T-helper 1 cell treated with Interleukin-12 subunit alpha and Interleukin-12 subunit beta and Interleukin-4 antibody, amounts not matched to agents 30 μg/mL and 1 μg/mL, for 36 hours (primary cell): ENCODE data around the gene PLAAT2.
"Not testable (repeated sequence)": the region's sequence is repeated elsewhere in the genome, so short reads cannot be mapped to it uniquely, and the experiment has no call there.

Source experiments
- H3K27ac Mint-ChIP-seq: one replicate; pipeline ENCODE4 v1.8.0; 2021; ENCODE audit warnings: mild to moderate bottlenecking, mixed read lengths
- H3K27me3 Mint-ChIP-seq: one replicate; pipeline ENCODE4 v1.8.0; 2021; ENCODE audit warnings: low read depth, mixed read lengths
- H3K36me3 Mint-ChIP-seq: one replicate; pipeline ENCODE4 v1.8.0; 2021; ENCODE audit warnings: low read depth, mixed read lengths
- H3K4me1 Mint-ChIP-seq: one replicate; pipeline ENCODE4 v1.8.0; 2021; ENCODE audit warnings: low read depth, mixed read lengths
- H3K4me3 Mint-ChIP-seq: one replicate; pipeline ENCODE4 v1.8.0; 2021; ENCODE audit warnings: mild to moderate bottlenecking, moderate library complexity, mixed read lengths
- H3K9me3 Mint-ChIP-seq: one replicate; pipeline ENCODE4 v1.8.0; 2021; ENCODE audit warnings: mixed read lengths

Gene PLAAT2

GRCh38 chr11:63592975-63593395 lies 29.8 kb upstream of the PLAAT2 start:
- H3K27ac Mint-ChIP-seq: peak overlapping the region; percentile 10
- no peaks in the 10 kb centered on the region for H3K36me3 Mint-ChIP-seq
- H3K27me3 Mint-ChIP-seq: no peaks in the 10 kb centered on the region
- H3K4me3 Mint-ChIP-seq: no peak overlapping the region
- H3K4me1 Mint-ChIP-seq: peaks cover 3% of the 10 kb centered on the region
- no peaks in the 10 kb centered on the region for H3K9me3 Mint-ChIP-seq

GRCh38 chr11:63590024-63590788 lies 27.0 kb upstream of the PLAAT2 start:
- H3K4me3 Mint-ChIP-seq: no peak overlapping the region
- H3K4me1 Mint-ChIP-seq: peaks cover 3% of the 10 kb centered on the region
- H3K27ac Mint-ChIP-seq: no peak overlapping the region
- no peaks in the 10 kb centered on the region for H3K9me3 Mint-ChIP-seq
- H3K36me3 Mint-ChIP-seq: peaks cover 2% of the 10 kb centered on the region
- H3K27me3 Mint-ChIP-seq: no peaks in the 10 kb centered on the region

DNA sequence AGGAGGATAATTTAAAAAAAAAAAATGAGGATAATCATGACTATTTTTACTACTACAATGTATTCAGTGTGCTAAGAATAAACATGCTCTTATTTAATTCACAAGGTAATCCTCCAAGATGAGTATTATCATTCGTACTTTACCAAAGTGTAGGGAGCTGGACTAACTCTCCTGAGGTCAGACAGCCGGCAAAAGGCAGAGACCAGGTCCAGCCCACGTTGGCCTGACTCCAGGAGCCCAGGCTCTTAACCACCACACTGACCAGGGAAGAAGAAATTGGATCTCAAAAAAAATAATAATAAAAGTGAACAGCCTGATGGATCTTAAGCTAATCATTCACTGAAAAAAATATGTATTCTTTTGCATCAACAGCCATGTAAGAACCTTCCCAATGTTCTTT lies 25.8 kb upstream of the PLAAT2 start:
- no peaks in the 10 kb centered on the region for H3K27me3 Mint-ChIP-seq
- peaks cover 2% of the 10 kb centered on the region for H3K36me3 Mint-ChIP-seq
- peaks cover 3% of the 10 kb centered on the region for H3K4me1 Mint-ChIP-seq
- no peak overlapping the region for H3K27ac Mint-ChIP-seq
- no peak overlapping the region for H3K4me3 Mint-ChIP-seq
- no peaks in the 10 kb centered on the region for H3K9me3 Mint-ChIP-seq

DNA sequence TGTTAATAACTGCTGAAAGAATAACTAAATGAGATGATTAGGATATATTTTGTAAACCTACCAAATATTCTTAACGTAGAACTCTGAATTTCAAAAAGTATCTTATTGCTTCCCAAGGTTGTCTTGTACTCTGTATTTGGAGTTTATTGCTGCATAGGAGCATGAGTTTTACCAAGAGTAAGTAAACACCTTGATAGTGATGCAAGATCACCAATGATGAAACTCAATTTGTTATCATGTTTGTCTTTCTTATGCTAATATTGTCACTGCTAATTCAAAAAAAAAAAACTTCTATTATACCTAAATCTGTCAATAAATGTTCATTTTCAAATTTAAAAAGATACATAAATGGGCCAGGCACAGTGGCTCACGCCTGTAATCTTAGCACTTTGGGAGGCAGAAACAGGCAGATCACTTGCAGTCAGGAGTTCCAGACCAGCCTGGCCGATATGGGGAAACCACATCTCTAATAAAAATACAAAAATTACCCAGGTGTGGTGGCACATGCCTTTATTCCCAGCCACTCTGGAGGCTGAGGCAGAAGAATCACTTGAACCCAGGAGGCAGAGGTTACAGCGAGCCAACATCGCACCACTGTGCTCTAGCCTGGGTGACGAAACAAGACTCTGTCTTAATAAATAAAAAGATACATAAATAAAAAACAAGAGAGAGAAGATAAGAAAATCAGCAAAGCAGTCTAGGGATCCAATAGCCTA lies 23.4 kb upstream of the PLAAT2 start:
- H3K36me3 Mint-ChIP-seq: peaks cover 7% of the 10 kb centered on the region
- no peak overlapping the region for H3K27ac Mint-ChIP-seq
- H3K4me3 Mint-ChIP-seq: no peak overlapping the region

DNA sequence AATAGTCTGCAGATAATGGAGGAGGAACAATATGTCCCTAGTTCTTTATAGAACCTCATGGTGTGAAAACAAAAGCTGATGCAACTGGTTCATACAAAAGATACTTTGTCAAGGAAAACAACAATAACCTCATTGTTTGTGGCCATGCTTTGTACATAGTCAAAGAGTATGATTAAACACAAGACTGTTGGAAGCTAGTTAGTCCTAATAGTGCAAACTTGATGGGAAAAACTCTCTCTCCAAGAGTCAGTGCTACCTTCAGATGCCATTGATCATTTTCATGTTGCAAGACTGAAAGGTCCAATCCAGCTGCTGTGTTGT lies 20.1 kb upstream of the PLAAT2 start:
- Mint-ChIP-seq H3K4me1 (peaks cover 21% of the 10 kb centered on the region), H3K27me3 (no peaks in the 10 kb centered on the region), H3K36me3 (peaks cover 16% of the 10 kb centered on the region), H3K27ac (no peak overlapping the region), H3K4me3 (no peak overlapping the region), H3K9me3 (peaks cover 31% of the 10 kb centered on the region)

More for the DNA sequence above, 23.4 kb upstream of the PLAAT2 start:
- Mint-ChIP-seq H3K27me3 (no peaks in the 10 kb centered on the region), H3K4me1 (peaks cover 20% of the 10 kb centered on the region), H3K9me3 (peaks cover 11% of the 10 kb centered on the region)

DNA sequence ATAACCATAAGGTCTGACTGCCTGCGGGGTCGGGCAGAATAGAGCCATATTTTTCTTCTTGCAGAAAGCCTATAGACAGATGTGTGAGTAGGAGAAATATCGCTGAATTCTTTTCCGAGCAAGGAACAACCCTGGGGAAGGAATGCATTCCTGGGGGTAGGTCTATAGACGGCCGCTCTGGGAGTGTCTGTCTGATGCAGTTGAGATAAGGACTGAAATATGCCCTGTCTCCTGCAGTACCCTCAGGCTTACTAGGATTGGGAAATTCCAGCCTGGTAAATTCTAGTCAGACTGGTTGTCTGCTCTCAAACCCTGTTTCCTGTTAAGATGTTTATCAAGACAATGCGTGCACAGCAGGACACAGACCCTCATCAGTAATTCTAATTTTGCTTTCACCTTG lies 18.0 kb upstream of the PLAAT2 start:
- H3K36me3 Mint-ChIP-seq: peaks cover 14% of the 10 kb centered on the region

GRCh38 chr11:63578882-63579281 lies 15.7 kb upstream of the PLAAT2 start:
- peaks cover 34% of the 10 kb centered on the region for H3K9me3 Mint-ChIP-seq
- peaks cover 32% of the 10 kb centered on the region for H3K4me1 Mint-ChIP-seq
- H3K27me3 Mint-ChIP-seq, H3K4me3 Mint-ChIP-seq, H3K27ac Mint-ChIP-seq: not testable (repeated sequence)
- H3K36me3 Mint-ChIP-seq: peaks cover 17% of the 10 kb centered on the region

More for the DNA sequence above, 18.0 kb upstream of the PLAAT2 start:
- Mint-ChIP-seq H3K4me1 (peaks cover 21% of the 10 kb centered on the region), H3K9me3 (peaks cover 34% of the 10 kb centered on the region)
- H3K4me3 Mint-ChIP-seq, H3K27ac Mint-ChIP-seq, H3K27me3 Mint-ChIP-seq: not testable (repeated sequence)

- Mint-ChIP-seq H3K27me3 (peaks cover 11% of the 10 kb centered on the region), H3K4me3 (peak overlapping the region; percentile 67), H3K36me3 (peaks cover 8% of the 10 kb centered on the region), H3K4me1 (peaks cover 19% of the 10 kb centered on the region), H3K9me3 (peaks cover 10% of the 10 kb centered on the region), H3K27ac (peak overlapping the region; percentile 94)
These were observed 11.8 kb upstream of the PLAAT2 start for GRCh38 chr11:63574856-63575602.

- Mint-ChIP-seq H3K9me3 (peaks cover 7% of the 10 kb centered on the region), H3K36me3 (peaks cover 8% of the 10 kb centered on the region), H3K27me3 (peaks cover 11% of the 10 kb centered on the region), H3K27ac (peak overlapping the region; percentile 94), H3K4me1 (peaks cover 19% of the 10 kb centered on the region), H3K4me3 (peak overlapping the region; percentile 67)
These were observed 11.0 kb upstream of the PLAAT2 start for GRCh38 chr11:63573881-63574855.

DNA sequence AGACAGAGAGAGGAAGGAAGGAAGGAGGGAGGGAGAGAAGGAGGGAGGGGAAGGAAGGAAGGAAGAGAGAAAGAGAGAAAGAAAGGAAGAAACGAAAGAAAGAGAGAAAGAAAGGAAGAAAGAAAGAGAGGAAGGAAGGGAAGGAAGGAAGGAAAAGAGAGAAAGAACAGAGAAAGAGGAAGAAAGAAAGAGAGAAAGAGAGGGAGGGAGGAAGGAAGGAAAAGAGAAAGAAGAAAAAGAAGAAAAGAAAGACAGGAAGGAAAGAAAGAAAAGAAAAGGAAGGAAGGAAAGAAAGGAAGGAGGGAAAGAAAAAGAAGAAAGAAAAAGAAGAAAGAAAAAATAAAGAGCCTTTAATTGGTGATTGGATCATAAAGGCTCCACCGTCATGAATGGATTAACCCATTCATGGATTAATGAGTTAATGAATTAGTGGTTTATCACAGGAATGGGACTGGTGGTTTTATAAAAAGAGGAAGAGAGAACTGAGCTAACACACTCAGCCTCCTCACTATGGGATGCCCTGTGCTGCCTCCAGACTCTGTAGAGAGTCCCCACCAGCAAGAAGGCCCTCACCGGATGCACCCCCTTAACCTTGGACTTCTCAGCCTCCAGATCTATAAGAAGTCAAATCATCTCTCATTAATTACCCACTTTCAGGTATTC lies 9.0 kb upstream of the PLAAT2 start:
- Mint-ChIP-seq H3K9me3 (no peaks in the 10 kb centered on the region), H3K27me3 (peaks cover 11% of the 10 kb centered on the region), H3K36me3 (peaks cover 4% of the 10 kb centered on the region), H3K27ac (no peak overlapping the region), H3K4me1 (peaks cover 28% of the 10 kb centered on the region), H3K4me3 (no peak overlapping the region)

GRCh38 chr11:63569570-63569969 lies 6.4 kb upstream of the PLAAT2 start:
- H3K36me3 Mint-ChIP-seq: peaks cover 4% of the 10 kb centered on the region
- peaks cover 11% of the 10 kb centered on the region for H3K27me3 Mint-ChIP-seq
- H3K4me3 Mint-ChIP-seq: no peak overlapping the region
- no peaks in the 10 kb centered on the region for H3K9me3 Mint-ChIP-seq
- H3K4me1 Mint-ChIP-seq: peaks cover 38% of the 10 kb centered on the region
- H3K27ac Mint-ChIP-seq: no peak overlapping the region

- H3K27ac Mint-ChIP-seq: peak overlapping the region; percentile 88
- H3K9me3 Mint-ChIP-seq: no peaks in the 10 kb centered on the region
- H3K36me3 Mint-ChIP-seq: no peaks in the 10 kb centered on the region
- peak overlapping the region; percentile 32 for H3K4me3 Mint-ChIP-seq
- H3K4me1 Mint-ChIP-seq: peaks cover 38% of the 10 kb centered on the region
- H3K27me3 Mint-ChIP-seq: peaks cover 11% of the 10 kb centered on the region
These were observed 4.1 kb upstream of the PLAAT2 start for GRCh38 chr11:63567044-63567840.
